GM21825 (cell line): ENCODE measurements around the gene NFE2L1.
A peak's percentile ranks its signal among the peaks of the same experiment; 100 is the strongest.
"Not testable (repeated sequence)": the region's sequence is repeated elsewhere in the genome, so short reads cannot be mapped to it uniquely, and the experiment has no call there.

Source experiments
- ATAC-seq: cut with Tn5 transposase; IDR thresholded peaks from one replicate; pipeline ENCODE4 v1.9.1; 2021; ENCODE audit warnings: mild to moderate bottlenecking, moderate library complexity; ENCODE audit not compliant: unreplicated experiment

The NFE2L1 gene

DNA sequence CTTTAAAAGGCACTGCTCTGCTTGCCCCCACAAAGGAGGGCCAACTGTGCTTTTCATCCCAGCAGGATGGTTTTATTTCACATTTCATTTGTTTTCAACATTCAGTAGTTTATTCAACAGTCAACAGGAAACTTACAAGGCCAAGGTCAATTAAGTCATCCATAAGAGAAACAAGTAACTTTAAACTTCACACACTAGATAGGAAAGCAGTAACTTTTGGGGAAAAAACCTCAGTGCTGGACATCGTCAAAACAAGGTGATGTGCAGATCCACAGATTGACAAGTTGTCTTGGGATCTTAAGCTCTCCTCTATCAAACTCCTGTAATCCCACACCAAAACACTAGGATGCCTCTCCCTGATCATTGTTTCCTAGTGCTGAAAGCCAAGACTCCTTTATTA is 18.5 kb downstream of the NFE2L1 start:
- ATAC-seq, result no peak

GRCh38 chr17:48067245-48067644 is 19.1 kb downstream of the NFE2L1 start:
- ATAC-seq, result no peak

GRCh38 chr17:48067808-48068207 is 19.6 kb downstream of the NFE2L1 start:
- not testable (repeated sequence) for ATAC-seq

DNA sequence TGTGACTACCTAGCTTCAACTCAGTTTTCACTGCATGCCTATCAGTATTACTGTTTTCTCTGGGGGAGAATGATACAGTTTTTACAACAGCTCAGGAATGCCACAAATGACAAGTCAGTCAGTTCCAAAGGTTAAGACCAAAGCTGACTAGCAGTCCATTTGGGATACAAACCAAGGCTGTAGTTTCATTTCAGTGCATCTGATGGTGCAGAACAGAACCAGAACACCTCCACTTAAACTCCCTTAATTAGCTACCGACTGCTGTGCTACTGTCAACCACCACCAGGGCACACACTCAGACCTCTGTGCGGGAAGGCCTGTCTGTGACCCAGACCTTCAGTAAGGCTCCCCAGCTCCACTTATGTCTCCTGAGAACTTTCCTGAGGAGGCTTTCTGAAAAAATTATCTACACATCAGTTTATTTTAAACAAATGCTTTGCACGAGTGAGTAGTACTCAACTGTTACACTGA is 20.4 kb downstream of the NFE2L1 start:
- ATAC-seq, result no peak

GRCh38 chr17:48070195-48070594 is 22.0 kb downstream of the NFE2L1 start:
- no peak for ATAC-seq

GRCh38 chr17:48071654-48072053 is 23.5 kb downstream of the NFE2L1 start:
- no peak for ATAC-seq

GRCh38 chr17:48072811-48073210 is 24.7 kb downstream of the NFE2L1 start:
- not testable (repeated sequence) for ATAC-seq

DNA sequence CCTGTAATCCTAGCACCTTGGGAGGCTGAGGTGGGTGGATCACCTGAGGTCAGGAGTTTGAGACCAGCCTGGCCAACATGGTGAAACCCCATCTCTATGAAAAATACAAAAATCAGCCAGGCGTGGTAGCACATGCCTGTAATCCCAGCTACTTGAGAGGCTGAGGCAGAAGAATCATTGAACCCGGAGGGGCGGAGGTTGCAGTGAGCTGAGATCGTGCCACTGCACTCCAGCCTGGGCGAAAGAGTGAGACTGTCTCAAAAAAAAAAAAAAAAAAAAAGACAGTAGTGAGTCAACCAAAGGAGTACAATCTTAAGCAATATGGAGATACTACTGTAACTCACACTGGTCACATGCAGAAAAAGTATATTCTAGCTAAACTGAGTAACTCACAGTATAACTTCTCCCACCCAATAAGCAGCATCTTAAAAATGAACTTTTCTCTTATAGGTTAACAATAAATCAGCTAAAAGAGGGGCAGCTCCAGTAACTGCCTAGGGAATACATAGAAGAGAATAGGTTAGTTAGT is 25.5 kb downstream of the NFE2L1 start:
- not testable (repeated sequence) for ATAC-seq

GRCh38 chr17:48074322-48075081 is 26.3 kb downstream of the NFE2L1 start:
- ATAC-seq, result no peak

DNA sequence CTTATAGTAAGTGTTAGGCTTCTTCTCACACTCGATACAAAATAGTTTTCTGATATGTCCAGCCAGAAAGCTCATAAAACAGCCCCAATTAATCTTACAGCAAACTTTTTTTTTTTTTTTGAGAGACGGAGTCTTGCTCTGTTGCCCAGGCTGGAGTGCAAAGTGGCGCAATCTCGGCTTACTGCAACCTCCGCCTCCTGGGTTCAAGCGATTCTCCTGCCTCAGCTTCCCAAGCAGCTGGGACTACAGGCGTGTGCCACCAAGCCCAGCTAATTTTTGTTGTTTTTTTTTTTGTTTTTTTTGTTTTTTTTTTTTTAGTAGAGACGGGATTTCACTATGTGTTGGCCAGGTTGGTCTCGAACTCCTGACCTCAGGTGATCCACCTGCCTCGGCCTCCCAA is 29.0 kb downstream of the NFE2L1 start:
- not testable (repeated sequence) for ATAC-seq

GRCh38 chr17:48081858-48082257 is 33.7 kb downstream of the NFE2L1 start:
- no peak for ATAC-seq

- ATAC-seq, result no peak
Measured at GRCh38 chr17:48084932-48085331, 36.8 kb downstream of the NFE2L1 start.

DNA sequence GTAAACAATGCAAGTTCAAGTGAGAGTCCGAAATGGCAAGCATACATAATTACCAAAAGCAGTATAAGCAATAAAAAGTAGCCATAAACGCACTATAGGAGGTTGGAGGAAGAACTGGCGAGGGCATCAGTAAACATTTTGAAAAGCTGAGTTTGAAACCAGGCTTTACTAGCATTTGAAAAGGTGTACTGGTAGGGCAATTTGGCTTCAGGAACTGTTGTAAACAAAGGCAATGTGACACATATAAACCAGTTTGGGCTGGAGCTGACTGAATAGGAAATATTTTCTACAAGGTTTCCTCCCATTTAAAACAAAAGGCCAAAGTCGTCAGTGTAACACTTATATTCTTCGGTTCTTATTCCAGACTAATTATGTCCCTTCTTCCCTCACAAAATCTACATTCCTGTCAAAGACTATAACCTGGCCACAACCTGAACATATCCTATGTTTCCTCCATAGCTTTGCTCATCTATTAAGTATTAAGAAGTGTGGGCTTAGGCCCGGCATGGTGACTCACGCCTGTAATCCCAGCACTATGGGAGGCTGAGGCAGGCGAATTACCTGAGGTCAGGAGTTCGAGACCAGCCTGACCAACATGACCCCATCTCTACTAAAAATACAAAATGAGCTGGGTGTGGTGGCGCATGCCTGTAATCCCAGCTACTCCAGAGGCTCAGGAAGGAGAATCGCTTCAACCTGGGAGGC is 45.3 kb downstream of the NFE2L1 start:
- no peak for ATAC-seq

DNA sequence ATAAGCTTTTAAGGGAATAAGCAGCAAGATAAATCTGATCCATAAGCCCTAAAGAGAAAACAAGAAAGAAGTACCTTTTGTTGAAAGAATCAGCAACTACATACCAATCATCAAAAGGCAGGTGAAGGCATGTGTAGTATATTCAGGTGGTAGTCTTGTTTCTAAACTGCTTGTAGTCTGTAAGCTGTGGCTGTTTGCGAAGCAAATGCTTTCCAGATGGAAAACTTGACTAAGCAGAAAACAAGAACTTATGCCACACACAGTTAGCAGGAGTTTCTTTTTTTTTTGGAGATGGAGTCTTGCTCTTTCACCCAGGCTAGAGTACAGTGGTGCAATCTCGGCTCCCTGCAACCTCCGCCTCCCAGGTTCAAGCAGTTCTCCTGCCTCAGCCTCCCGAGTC is 47.5 kb downstream of the NFE2L1 start:
- no peak for ATAC-seq

GRCh38 chr17:48100160-48100559 is 52.0 kb downstream of the NFE2L1 start:
- ATAC-seq, result no peak

DNA sequence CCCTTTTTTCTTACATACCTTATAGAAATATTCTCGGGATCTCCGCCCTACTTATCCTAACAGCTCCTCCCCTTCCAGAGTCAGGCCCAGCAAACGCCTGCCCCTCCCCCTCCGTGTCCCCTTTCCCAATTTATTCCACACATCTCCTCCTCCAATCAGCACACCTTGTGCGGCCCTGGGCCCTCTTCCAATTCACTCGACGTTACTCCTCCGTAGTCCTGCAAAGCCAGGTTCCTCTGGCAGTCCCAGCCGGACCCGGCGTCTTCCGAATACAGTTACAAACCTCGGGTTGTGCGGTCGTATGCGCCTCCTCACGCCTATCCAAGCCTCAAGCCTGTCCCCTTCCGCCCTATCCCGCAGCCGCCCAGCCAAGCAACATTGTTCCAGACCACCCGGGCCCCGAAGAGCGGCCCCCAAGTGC is 52.4 kb downstream of the NFE2L1 start:
- peak; percentile 8 for ATAC-seq

- peak; percentile 80 for ATAC-seq
Measured at GRCh38 chr17:48101012-48101720, 53.0 kb downstream of the NFE2L1 start, which contains the start of gene CBX1. CBX1 (minus strand) TSS chr17:48101478; CDS start chr17:48077004, 24,474 bp downstream.

DNA sequence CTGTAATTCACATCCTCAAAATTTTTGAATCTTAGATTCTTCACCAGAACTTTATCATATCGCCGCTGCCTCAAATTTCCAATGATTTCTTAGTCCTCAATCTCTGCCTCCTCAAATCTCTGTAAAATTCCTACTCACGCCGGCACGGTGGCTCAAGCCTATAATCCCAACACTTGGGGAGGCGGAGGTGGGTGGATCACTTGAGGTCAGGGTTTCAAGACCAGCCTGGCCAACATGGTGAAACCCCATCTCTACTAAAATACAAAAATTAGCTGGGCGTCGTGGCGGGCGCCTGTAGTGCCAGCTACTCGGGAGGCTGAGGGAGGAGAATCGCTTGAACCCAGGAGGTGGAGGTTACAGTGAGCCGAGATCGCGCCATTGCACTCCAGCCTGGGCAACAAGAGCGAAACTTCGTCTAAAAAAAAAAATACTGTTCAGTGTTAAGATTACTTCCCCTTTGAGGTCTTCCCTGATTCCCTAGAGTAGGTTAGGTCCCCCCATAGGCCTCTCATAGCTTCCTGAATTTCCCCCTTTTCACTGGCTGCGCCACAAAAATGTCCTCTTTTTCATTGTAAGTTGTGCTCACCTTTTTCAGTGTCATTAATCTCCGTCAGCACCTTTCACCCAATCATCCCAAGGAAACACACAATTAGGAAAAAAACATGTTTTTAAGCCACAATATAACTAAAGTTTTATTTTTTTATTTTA is 54.0 kb downstream of the NFE2L1 start:
- no peak for ATAC-seq

DNA sequence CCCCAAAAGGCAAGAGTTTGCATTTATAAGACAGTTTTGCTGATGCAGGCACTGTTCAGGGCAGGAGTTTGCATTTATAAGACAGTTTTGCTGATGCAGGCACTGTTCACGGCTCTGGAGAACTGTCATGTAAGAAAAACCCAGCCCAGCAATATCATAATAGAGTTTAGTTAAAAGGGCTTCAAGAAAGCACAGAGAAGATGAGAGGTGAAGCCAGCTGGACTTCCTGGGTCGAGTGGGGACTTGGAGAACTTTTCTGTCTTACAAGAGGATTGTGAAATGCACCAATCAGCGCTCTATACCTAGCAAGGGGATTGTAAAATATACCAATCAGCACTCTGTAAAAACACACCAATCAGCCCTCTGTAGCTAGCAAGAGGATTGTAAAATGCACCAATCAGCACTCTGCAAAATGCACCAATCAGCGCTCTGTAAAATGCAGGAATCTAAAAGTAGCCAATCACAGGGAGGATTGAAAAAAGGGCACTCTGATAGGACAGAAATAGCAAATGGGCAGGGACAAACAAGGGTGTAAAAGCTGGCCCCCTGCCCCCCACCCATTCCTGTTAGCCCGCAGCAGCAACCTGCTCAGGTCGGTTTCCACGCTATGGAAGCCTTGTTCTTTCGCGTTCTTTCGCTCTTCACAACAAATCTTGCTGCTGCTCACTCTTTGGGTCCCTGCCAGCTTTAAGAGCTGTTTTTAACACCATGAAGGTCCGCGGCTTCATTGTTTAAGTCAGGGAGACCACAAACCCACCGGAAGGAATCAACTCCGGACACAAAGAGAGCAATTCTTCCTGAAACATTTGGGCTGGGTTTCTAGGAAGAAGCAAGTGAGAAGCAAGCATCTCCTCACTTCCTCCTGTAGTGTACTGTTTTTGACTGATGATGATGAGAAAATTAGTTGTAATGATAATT is 54.9 kb downstream of the NFE2L1 start:
- no peak for ATAC-seq

GRCh38 chr17:48104440-48104839 is 56.3 kb downstream of the NFE2L1 start:
- no peak for ATAC-seq
